ENCODE measurements around the gene REM2.

- TF ChIP-seq CTCF (IDR thresholded peaks at IDR 0.05) (no peak), ZFX (IDR thresholded peaks at IDR 0.05; ENCODE audit: borderline replicate concordance) (no peak)
Observed at GRCh38 chr14:22898302-22899090, 15.5 kb downstream of the REM2 start.
